PC-3 (cell line): Measurements from ENCODE around the gene TP53I3. TPM values are rescaled to one million over a fixed set of nuclear protein-coding genes. Genes with fewer than 3 reads are reported as not detected.

Experiments used
- ATAC-seq: fragments of 200-7000 bp; cut with Tn5 transposase; 2 replicates; pipeline ENCODE4 v1.9.1; 2020; ENCODE audit warnings: mild to moderate bottlenecking, moderate library complexity
- BruUV-seq: library from RNA; stranded (reverse); fragments of 400-500 nt; replicated peaks from 2 replicates; lab custom pipeline; 2021; lab: Mats Ljungman, UMichigan
- CTCF ChIA-PET: fragments of 300-600 bp; sonication (Branson Sonifier 250); formaldehyde crosslinking; loops from one replicate; lab custom pipeline; 2022; ENCODE audit warnings: antibody characterized with exemption; lab: Charles Lee
- POLR2A ChIA-PET: fragments of 300-600 bp; sonication (Branson Sonifier 250); formaldehyde crosslinking; loops from one replicate; lab custom pipeline; 2022; ENCODE audit warnings: antibody characterized with exemption; ENCODE audit not compliant: unreplicated experiment; lab: Charles Lee
- DNase-seq: peaks from one replicate; pipeline ENCODE4 v3.0.0-alpha.2; 2015
- H2AFZ ChIP-seq: fragments of 300-600 bp; sonication (generic); 2 replicates; pipeline ENCODE4 v1.6.0; 2016; ENCODE audit warnings: antibody characterized with exemption, low read length
- H3F3A ChIP-seq: fragments of 300-600 bp; sonication (generic); one replicate; pipeline ENCODE4 v1.6.0; 2017; ENCODE audit warnings: antibody characterized with exemption, low read length, control low read depth, mild to moderate bottlenecking; ENCODE audit not compliant: unreplicated experiment
- H3K27ac ChIP-seq: fragments of 300-600 bp; sonication (generic); 2 replicates; pipeline ENCODE4 v1.5.1; 2016; ENCODE audit warnings: mild to moderate bottlenecking, low read length
- H3K27me3 ChIP-seq: fragments of 300-600 bp; sonication (generic); 2 replicates; pipeline ENCODE4 v1.6.1; 2016; ENCODE audit warnings: low read length, mixed read lengths
- H3K36me3 ChIP-seq: fragments of 300-600 bp; sonication (generic); 2 replicates; pipeline ENCODE4 v1.6.1; 2016; ENCODE audit warnings: low read depth, mixed run types, low read length, mixed read lengths
- H3K4me1 ChIP-seq: fragments of 300-600 bp; sonication (generic); 2 replicates; pipeline ENCODE4 v1.5.1; 2016; ENCODE audit warnings: low read length; ENCODE audit not compliant: insufficient read depth
- H3K4me2 ChIP-seq: fragments of 300-600 bp; sonication (generic); 2 replicates; pipeline ENCODE4 v1.6.0; 2016; ENCODE audit warnings: low read length
- H3K4me3 ChIP-seq: fragments of 300-600 bp; sonication (generic); 2 replicates; pipeline ENCODE4 v1.5.1; 2016; ENCODE audit warnings: mild to moderate bottlenecking, low read length, mixed read lengths
- H3K79me2 ChIP-seq: fragments of 300-600 bp; sonication (generic); 2 replicates; pipeline ENCODE4 v1.6.1; 2017; ENCODE audit warnings: low read length, mixed read lengths
- H3K9ac ChIP-seq: fragments of 300-600 bp; sonication (generic); 2 replicates; pipeline ENCODE4 v1.6.0; 2016; ENCODE audit warnings: mild to moderate bottlenecking, low read length
- H3K9me2 ChIP-seq: fragments of 300-600 bp; sonication (generic); replicated peaks from 2 replicates; pipeline ENCODE4 v1.6.1; 2016; ENCODE audit warnings: mixed run types, low read length, mixed read lengths
- H3K9me3 ChIP-seq: fragments of 300-600 bp; sonication (generic); 2 replicates; pipeline ENCODE4 v1.6.1; 2016; ENCODE audit warnings: low read length, mixed read lengths
- H4K20me1 ChIP-seq: fragments of 300-600 bp; sonication (generic); 2 replicates; pipeline ENCODE4 v1.6.1; 2016; ENCODE audit warnings: low read length, mixed read lengths
- EZH2 ChIP-seq: fragments of 300-600 bp; sonication (generic); IDR thresholded peaks from one replicate; pipeline ENCODE4 v1.6.1; 2017; ENCODE audit warnings: antibody characterized with exemption, mild to moderate bottlenecking, low read length; ENCODE audit not compliant: unreplicated experiment
- EZH2phosphoT487 ChIP-seq: fragments of 300-600 bp; sonication (generic); IDR thresholded peaks from 2 replicates; pipeline ENCODE4 v1.6.1; 2018; ENCODE audit warnings: mild to moderate bottlenecking, antibody characterized with exemption, low read length, borderline replicate concordance
- intact Hi-C: fragments of 100-400 bp; cut with micrococcal nuclease; formaldehyde crosslinking; loops from 2 replicates; pipeline ENCODE4 v1.9.0; 2023
- total RNA-seq: library from RNA; depleted of rRNA; stranded (reverse); fragments of >200 nt; gene quantifications from 2 replicates; pipeline ENCODE4 v1.2.3, GENCODE V29; 2014
- TF ChIP-seq, protein P1 (sequence below): fragments of 300-600 bp; sonication (generic); conservative IDR thresholded peaks from 2 replicates; pipeline ENCODE4 v1.5.1; 2017; ENCODE audit warnings: antibody characterized with exemption, low read depth, mild to moderate bottlenecking, low read length

TP53I3 gene
- total RNA-seq, 1 experiment from 2014 or later: 42.4 TPM

DNA sequence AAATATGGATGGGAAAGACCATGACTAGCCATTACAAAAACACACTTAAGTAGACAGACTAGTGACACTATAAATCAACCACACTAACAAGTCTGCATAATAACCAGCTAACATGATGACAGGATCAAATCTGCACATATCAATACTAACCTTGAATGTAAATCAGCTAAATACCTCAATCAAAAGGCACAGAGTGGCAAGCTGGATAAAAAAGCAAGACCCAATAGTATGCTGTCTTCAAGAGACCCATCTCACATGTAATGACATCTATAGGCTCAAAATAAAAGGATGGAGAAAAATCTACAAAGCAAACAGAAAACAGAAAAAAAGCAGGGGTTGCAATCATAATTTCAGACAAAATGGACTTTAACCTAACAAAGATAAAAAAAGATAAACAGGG, 22.2 kb upstream of the TP53I3 start:
- H4K20me1 ChIP-seq: no peaks in the 10 kb centered on the region
- DNase-seq: no peak
- H3K79me2 ChIP-seq: no peaks in the 10 kb centered on the region
- H2AFZ ChIP-seq: no peak overlapping the region
- H3K4me1 ChIP-seq: peaks cover 11% of the 10 kb centered on the region
- TF ChIP-seq EZH2: no peak
- TF ChIP-seq, protein P1, sequence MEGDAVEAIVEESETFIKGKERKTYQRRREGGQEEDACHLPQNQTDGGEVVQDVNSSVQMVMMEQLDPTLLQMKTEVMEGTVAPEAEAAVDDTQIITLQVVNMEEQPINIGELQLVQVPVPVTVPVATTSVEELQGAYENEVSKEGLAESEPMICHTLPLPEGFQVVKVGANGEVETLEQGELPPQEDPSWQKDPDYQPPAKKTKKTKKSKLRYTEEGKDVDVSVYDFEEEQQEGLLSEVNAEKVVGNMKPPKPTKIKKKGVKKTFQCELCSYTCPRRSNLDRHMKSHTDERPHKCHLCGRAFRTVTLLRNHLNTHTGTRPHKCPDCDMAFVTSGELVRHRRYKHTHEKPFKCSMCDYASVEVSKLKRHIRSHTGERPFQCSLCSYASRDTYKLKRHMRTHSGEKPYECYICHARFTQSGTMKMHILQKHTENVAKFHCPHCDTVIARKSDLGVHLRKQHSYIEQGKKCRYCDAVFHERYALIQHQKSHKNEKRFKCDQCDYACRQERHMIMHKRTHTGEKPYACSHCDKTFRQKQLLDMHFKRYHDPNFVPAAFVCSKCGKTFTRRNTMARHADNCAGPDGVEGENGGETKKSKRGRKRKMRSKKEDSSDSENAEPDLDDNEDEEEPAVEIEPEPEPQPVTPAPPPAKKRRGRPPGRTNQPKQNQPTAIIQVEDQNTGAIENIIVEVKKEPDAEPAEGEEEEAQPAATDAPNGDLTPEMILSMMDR: no peak
- no peak for TF ChIP-seq EZH2phosphoT487
- no peak overlapping the region for H3K27ac ChIP-seq
- no peak overlapping the region for H3K9ac ChIP-seq
- H3K9me3 ChIP-seq: no peaks in the 10 kb centered on the region
- intact Hi-C loops: no loop called here
- H3K9me2 ChIP-seq: no peaks in the 10 kb centered on the region
- H3K4me2 ChIP-seq: no peak overlapping the region
- H3K4me3 ChIP-seq: no peak overlapping the region
- ChIA-PET POLR2A (no interaction called here), CTCF (no interaction called here)
- BruUV-seq: no TSS peak
- H3K36me3 ChIP-seq: no peaks in the 10 kb centered on the region
- H3F3A ChIP-seq: no peaks in the 10 kb centered on the region
- no peak for ATAC-seq
- no peaks in the 10 kb centered on the region for H3K27me3 ChIP-seq

DNA sequence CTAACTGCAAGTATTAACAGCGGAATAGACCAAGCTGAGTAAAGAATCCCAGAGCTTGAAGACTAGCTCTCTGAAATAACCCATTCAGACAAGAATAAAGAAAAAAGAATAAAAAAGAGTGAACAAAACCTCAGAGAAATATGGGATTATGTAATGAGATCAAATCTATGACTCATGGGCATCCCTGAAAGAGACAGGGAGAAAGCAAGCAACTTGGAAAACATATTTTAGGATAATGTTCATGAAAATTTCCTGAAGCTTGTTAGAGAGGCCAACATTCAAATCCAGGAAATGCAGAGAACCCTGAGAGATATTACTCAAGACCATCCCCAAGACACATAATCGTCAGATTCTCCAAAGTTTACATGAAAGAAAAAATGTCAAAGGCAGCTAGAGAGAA, 21.2 kb upstream of the TP53I3 start:
- H3K9ac ChIP-seq: no peak overlapping the region
- H2AFZ ChIP-seq: no peak overlapping the region
- H4K20me1 ChIP-seq: no peaks in the 10 kb centered on the region
- no peaks in the 10 kb centered on the region for H3K9me2 ChIP-seq
- H3K4me1 ChIP-seq: peaks cover under 1% of the 10 kb centered on the region; the same call in 1 of the 2 replicates
- H3K27me3 ChIP-seq: no peaks in the 10 kb centered on the region
- no TSS peak for BruUV-seq
- ATAC-seq: no peak
- H3K36me3 ChIP-seq: no peaks in the 10 kb centered on the region
- H3F3A ChIP-seq: no peaks in the 10 kb centered on the region
- intact Hi-C loops: no loop called here
- POLR2A ChIA-PET: no interaction called here
- H3K27ac ChIP-seq: no peak overlapping the region
- TF ChIP-seq EZH2 (no peak), EZH2phosphoT487 (no peak)
- TF ChIP-seq, protein P1: no peak
- H3K79me2 ChIP-seq: no peaks in the 10 kb centered on the region
- DNase-seq: no peak
- no peak overlapping the region for H3K4me3 ChIP-seq
- H3K9me3 ChIP-seq: no peaks in the 10 kb centered on the region
- H3K4me2 ChIP-seq: no peak overlapping the region
- CTCF ChIA-PET: no interaction called here

DNA sequence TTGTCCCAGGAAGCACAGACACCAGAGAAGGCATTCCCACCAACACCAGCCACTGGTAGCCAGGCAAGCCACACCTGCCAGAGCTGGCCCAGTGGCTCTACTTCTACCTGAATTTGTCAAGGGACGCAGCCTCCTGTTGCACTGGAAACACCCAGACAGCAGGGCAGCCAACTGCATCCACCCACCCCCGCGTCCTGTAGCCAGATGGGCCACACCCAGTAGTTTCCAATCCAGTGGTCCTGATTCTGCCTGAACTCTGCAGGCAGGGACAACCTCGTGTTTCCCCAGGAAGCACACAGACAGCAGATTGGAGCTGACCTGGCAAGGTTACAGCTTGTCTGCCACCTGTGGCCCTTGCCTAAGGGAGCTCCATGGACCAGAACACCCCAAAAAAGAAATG, 20.3 kb upstream of the TP53I3 start:
- intact Hi-C loops: no loop called here
- CTCF ChIA-PET: no interaction called here
- POLR2A ChIA-PET: interaction anchor here (0.6 kb wide), 1 partner anchor 18 kb away, joined by 5 read pairs; no protein-coding TSS in a partner anchor
- no peaks in the 10 kb centered on the region for H3K79me2 ChIP-seq
- H3K36me3 ChIP-seq: no peaks in the 10 kb centered on the region
- H3K4me1 ChIP-seq: no peaks in the 10 kb centered on the region
- H3K9ac ChIP-seq: no peak overlapping the region
- no peak for TF ChIP-seq EZH2phosphoT487
- TF ChIP-seq EZH2: no peak
- TF ChIP-seq, protein P1: no peak
- no peak overlapping the region for H3K4me3 ChIP-seq
- no peaks in the 10 kb centered on the region for H4K20me1 ChIP-seq
- H3K9me3 ChIP-seq: no peaks in the 10 kb centered on the region
- BruUV-seq: no TSS peak
- no peaks in the 10 kb centered on the region for H3K9me2 ChIP-seq
- no peaks in the 10 kb centered on the region for H3F3A ChIP-seq
- no peak overlapping the region for H3K27ac ChIP-seq
- no peak overlapping the region for H2AFZ ChIP-seq
- no peaks in the 10 kb centered on the region for H3K27me3 ChIP-seq
- no peak for DNase-seq
- no peak for ATAC-seq
- no peak overlapping the region for H3K4me2 ChIP-seq
